Measurements from ENCODE around the gene LHX5.

Gene LHX5

GRCh38 chr12:113464852-113465719, 6.6 kb downstream of the LHX5 start:
- DNase-seq = no peak

- DNase-seq = no peak
These were observed 7.3 kb downstream of the LHX5 start for GRCh38 chr12:113464452-113464775.

GRCh38 chr12:113463746-113464451, 7.8 kb downstream of the LHX5 start:
- DNase-seq = no peak

GRCh38 chr12:113462998-113463745, 8.5 kb downstream of the LHX5 start:
- DNase-seq = no peak

GRCh38 chr12:113462117-113462774, 9.4 kb downstream of the LHX5 start:
- DNase-seq = peak; percentile 51 to 61

GRCh38 chr12:113461666-113462065, 10.0 kb downstream of the LHX5 start:
- no peak for DNase-seq

- DNase-seq = no peak
These were observed 11.7 kb downstream of the LHX5 start for GRCh38 chr12:113459981-113460380.

- DNase-seq = no peak
These were observed 14.0 kb downstream of the LHX5 start for GRCh38 chr12:113457710-113458109.

GRCh38 chr12:113457185-113457584, 14.5 kb downstream of the LHX5 start:
- DNase-seq = no peak

- DNase-seq = no peak
These were observed 14.9 kb downstream of the LHX5 start for GRCh38 chr12:113456761-113457160.

GRCh38 chr12:113456199-113456598, 15.5 kb downstream of the LHX5 start:
- DNase-seq = no peak

- DNase-seq = no peak
These were observed 18.3 kb downstream of the LHX5 start for GRCh38 chr12:113453330-113453729.

GRCh38 chr12:113452458-113452857, 19.2 kb downstream of the LHX5 start:
- no peak for DNase-seq

GRCh38 chr12:113449839-113450238, 21.8 kb downstream of the LHX5 start:
- DNase-seq = no peak

- no peak for DNase-seq
These were observed 22.4 kb downstream of the LHX5 start for GRCh38 chr12:113449299-113449698.

- no peak for DNase-seq
These were observed 22.8 kb downstream of the LHX5 start for GRCh38 chr12:113448873-113449272.

- DNase-seq = no peak
These were observed 26.0 kb downstream of the LHX5 start for GRCh38 chr12:113445544-113446171.

GRCh38 chr12:113443030-113443539, 28.6 kb downstream of the LHX5 start:
- DNase-seq = no peak

- DNase-seq = no peak
These were observed 30.5 kb downstream of the LHX5 start for GRCh38 chr12:113440947-113441782.

- no peak for DNase-seq
These were observed 31.3 kb downstream of the LHX5 start for GRCh38 chr12:113440336-113440735.

GRCh38 chr12:113439606-113440030, 32.1 kb downstream of the LHX5 start:
- DNase-seq = no peak

GRCh38 chr12:113439301-113439597, 32.4 kb downstream of the LHX5 start:
- DNase-seq = no peak

All from activated CD4-positive, alpha-beta T cell treated with anti-CD3 and anti-CD28 coated beads for 4 hours (primary cell).